RCC 7860 (cell line): ENCODE results near the gene KRT9.
"Not testable (repeated sequence)": the region's sequence is repeated elsewhere in the genome, so short reads cannot be mapped to it uniquely, and the experiment has no call there.

ENCODE experiments used
- DNase-seq: peaks from one replicate; pipeline ENCODE4 v3.0.0-alpha.2; 2015; ENCODE audit warnings: low spot score
- FAIRE-seq: peaks from 2 replicates; lab custom pipeline; 2012; peaks lifted over from hg19 to GRCh38; lab: Jason Lieb, UNC

The KRT9 gene

DNA sequence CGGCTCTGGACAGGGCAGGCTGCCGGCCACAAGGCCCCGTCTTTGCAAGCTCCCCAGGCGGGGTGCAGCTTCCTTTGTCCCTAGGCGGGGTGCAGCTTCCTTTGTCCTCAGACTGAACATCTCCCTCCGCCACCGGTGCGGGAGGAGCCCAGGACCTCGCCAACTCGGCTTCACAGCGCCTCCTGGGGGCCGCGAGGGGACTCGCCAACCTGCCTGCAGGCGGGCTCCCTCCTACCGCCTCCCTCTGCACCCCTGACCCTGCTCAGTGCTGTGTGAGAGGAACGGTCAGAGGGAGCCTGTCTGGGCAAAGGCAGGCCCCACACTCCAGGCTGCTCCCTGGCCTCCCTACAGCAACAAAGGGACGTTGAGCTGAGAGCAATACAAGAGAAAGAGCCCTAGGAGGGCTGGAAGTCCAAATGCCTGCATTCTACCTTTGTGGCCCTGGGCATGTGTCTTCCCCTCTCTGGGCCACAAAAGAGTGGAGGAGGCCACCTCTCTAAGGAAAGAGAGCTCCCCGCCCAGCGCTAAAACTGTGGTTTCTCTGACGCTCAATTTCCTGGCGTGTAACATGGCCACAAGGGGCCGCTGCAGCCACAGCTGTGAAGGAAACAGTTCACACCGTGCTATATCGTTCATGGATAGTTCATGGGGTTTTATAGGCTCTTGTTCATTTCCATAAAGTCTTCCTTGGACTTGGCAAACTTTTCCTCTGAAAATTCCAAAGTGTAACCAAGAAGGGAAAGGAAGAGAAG is 22.8 kb downstream of the KRT9 start:
- FAIRE-seq (peak; percentile 78), DNase-seq (peak; percentile 82)

GRCh38 chr17:41547921-41548843 is 23.7 kb downstream of the KRT9 start:
- DNase-seq = peak; percentile 100

DNA sequence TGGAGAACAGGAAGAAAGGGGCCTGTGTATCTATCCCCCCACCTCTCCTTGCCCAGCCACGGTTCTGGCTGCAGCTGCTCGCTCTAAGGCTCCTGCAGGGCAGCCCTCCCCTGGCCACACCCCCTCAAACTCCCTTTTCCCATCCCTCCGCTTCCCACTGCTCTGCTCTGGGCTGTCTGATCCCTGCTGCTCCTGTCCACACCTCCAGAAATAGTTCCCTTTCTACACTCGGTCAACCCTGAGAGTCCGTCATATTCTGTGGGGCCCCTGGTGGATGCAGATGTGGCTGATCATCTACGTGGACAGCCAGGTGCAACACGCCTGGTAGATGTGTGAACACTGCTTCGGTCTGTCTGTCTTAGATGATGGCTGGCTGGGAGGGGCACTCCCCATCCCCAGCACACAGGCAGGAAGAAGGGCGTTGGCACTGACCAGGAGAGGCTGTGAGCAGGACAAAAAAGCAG is 24.4 kb downstream of the KRT9 start:
- FAIRE-seq (no peak), DNase-seq (no peak)

More at GRCh38 chr17:41547921-41548843, 23.7 kb downstream of the KRT9 start:
- FAIRE-seq = peak; percentile 95

GRCh38 chr17:41546819-41547218 is 25.0 kb downstream of the KRT9 start:
- DNase-seq (no peak), FAIRE-seq (no peak)

GRCh38 chr17:41545829-41546410 is 25.9 kb downstream of the KRT9 start:
- no peak for FAIRE-seq
- no peak for DNase-seq

DNA sequence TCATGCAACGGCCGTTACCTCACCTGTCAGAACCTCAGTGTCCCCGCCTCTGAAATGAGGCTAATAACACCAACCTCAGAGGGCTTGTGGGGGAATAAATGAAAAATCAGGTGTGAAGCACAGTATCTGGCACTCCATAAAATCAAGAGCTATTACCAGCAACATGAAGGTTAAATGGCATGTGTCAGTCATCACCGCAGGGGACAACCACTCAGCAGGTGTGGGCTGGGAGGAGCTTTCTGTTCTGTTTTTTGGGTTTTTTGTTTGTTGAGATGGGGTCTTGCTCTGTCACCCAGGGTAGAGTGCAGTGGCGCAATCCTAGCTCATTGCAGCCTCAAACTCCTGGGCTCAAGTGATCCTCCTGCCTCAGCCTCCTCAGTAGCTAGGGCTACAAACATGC is 26.9 kb downstream of the KRT9 start:
- DNase-seq (no peak), FAIRE-seq (no peak)

- peak; percentile 56 for DNase-seq
- peak; percentile 73 for FAIRE-seq
Measured at GRCh38 chr17:41544491-41544892, 27.4 kb downstream of the KRT9 start.

- DNase-seq, FAIRE-seq: not testable (repeated sequence)
Measured at GRCh38 chr17:41542786-41543185, 29.1 kb downstream of the KRT9 start.

GRCh38 chr17:41542357-41542756 is 29.5 kb downstream of the KRT9 start:
- FAIRE-seq (no peak), DNase-seq (no peak)

DNA sequence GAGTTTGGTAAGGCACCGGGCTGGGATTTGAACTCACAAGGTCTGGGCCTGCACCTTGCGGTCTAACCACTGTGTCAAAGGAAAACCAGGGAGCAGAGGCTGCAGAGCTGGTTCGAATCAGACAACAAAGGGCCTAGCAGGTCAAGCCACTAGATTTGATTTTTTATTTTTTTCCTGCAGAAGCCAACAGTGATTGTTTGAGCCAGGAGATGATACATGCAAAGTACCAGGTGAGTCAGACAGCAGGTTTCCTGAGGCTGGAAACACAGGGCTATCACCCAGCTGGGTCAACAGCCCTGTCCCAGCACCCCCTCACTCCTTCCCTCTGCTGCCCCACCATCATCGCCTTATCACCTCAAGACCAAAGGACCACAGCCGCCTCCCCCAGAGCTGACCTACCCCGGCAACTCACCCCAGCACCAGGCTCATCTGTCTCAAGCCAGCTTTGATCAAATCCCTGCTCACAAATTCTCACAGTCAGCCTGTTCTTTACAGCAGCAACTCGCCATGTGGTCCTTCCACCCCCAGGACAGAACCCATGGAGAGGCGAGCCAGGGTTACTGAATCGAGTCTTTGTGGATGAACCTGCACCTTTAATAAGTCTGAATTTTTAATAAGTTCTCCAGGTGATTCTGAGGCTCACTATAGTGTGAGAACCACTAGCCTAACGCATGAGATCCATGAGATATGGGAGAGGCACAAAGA is 30.8 kb downstream of the KRT9 start:
- FAIRE-seq = no peak
- no peak for DNase-seq

DNA sequence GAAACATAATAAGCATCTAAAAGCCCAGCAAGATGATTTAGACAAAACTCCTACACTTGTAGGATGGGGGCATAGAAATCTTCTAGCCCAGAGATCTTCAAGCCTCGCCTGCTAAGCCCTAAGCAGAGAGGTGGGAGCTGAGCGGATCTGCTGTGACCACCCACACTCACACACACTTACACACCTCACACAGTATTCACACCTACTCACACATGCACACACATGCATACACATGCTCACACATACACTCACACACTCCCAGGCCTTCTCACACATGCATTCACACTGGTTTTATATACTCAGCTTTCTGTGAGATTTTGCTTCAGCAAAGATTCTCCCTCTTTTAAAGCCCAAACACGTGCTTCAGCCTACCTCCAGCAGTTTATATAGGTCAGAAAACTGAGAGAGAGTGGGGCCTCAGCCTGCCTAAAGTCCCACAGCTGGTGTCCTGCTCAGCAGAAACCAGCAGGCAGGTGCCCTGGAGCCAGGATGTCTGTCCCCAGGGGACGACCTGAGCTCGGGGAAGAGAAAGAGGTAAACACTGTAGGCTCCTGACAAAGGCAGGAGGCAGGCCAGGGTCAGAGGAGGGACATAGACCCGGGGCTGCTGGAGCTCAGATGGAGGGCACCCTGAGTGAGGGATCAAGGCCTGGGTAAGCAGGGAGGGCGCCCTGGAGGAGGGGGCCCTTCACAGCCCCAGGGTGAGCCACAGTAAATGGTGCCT is 31.7 kb downstream of the KRT9 start:
- FAIRE-seq = no peak

GRCh38 chr17:41539071-41539492 is 32.8 kb downstream of the KRT9 start:
- DNase-seq = peak; percentile 44
- no peak for FAIRE-seq

More for the DNA sequence above, 31.7 kb downstream of the KRT9 start:
- DNase-seq = no peak

- DNase-seq = peak; percentile 69
- peak; percentile 58 for FAIRE-seq
Measured at GRCh38 chr17:41538565-41538991, 33.3 kb downstream of the KRT9 start.

DNA sequence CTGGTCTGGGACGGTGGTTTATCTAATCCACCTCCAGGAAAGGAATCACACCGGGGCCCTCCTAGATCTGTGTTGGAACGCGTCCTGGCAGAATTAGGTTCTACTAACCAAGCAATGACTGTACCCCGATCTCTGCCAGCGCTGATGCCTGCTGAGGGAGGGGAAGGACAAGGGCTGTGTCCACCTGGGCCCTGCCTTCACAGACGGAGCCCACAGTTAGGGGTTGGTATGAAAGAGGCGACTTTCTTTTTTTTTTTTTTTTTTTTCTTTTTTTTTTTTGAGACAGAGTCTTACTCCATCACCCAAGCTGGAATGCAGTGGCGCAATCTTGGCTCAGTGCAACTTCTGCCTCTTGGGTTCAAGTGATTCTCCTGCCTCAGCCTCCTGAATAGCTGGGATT is 33.9 kb downstream of the KRT9 start:
- FAIRE-seq (no peak), DNase-seq (no peak)

GRCh38 chr17:41537614-41537954 is 34.3 kb downstream of the KRT9 start:
- DNase-seq = no peak
- no peak for FAIRE-seq

GRCh38 chr17:41536741-41537613 is 34.9 kb downstream of the KRT9 start:
- FAIRE-seq = no peak
- no peak for DNase-seq

- FAIRE-seq (no peak), DNase-seq (no peak)
Measured at GRCh38 chr17:41535764-41536481, 35.9 kb downstream of the KRT9 start.

- DNase-seq = no peak
Measured at GRCh38 chr17:41534899-41535546, 36.8 kb downstream of the KRT9 start.

More at GRCh38 chr17:41534899-41535546, 36.8 kb downstream of the KRT9 start:
- FAIRE-seq = no peak
